ENCODE measurements around the gene MAGI1. TPM values are rescaled to one million over a fixed set of nuclear protein-coding genes. Genes with fewer than 3 reads are reported as not detected.

MAGI1 gene
- total and polyA plus RNA-seq, 4 donors, result 5.0 to 69.2 (median 28.5) TPM

- no peaks in the 10 kb centered on the region for H3K9me3 ChIP-seq (ENCODE audit: control insufficient read depth, low read length)
- no peak for DNase-seq
- H3K4me3 ChIP-seq (ENCODE audit: low read length in 2 of 2), result no peak overlapping the region
- no peak overlapping the region for H3K27ac ChIP-seq (ENCODE audit: low read depth in 1 of 2, low read length in 2 of 2)
- no peaks in the 10 kb centered on the region for H3K4me1 ChIP-seq (ENCODE audit: control insufficient read depth in 1 of 2, insufficient read depth in 2 of 2, low read length in 2 of 2)
- no peak for ATAC-seq (ENCODE audit: low FRiP score)
- H3K27me3 ChIP-seq (ENCODE audit: control insufficient read depth in 1 of 2, insufficient read depth in 2 of 2, low read length in 1 of 2), result no peaks in the 10 kb centered on the region
- intact Hi-C loops (cut with DNase I), result no loop called here
- peaks cover 0 to 1% of the 10 kb centered on the region in 2 donors for H3K36me3 ChIP-seq (ENCODE audit: control insufficient read depth in 1 of 2, insufficient read depth in 2 of 2, low read length in 1 of 2)
- WGBS, 2 donors, result 87 to 88% methylated on average over 3 of the region's 3 CpGs
Measured at GRCh38 chr3:65422154-65422553, 616.6 kb downstream of the MAGI1 start.

- no peaks in the 10 kb centered on the region for H3K27me3 ChIP-seq (ENCODE audit: control insufficient read depth in 1 of 2, insufficient read depth in 2 of 2, low read length in 1 of 2)
- no peak overlapping the region for H3K4me3 ChIP-seq (ENCODE audit: low read length in 2 of 2)
- intact Hi-C loops (cut with DNase I), result no loop called here
- no peak for ATAC-seq (ENCODE audit: low FRiP score)
- no peaks in the 10 kb centered on the region for H3K36me3 ChIP-seq (ENCODE audit: control insufficient read depth in 1 of 2, insufficient read depth in 2 of 2, low read length in 1 of 2)
- WGBS, 2 donors, result 97 to 100% methylated on average over 2 of the region's 2 CpGs
- H3K27ac ChIP-seq (ENCODE audit: low read depth in 1 of 2, low read length in 2 of 2), result no peak overlapping the region
- H3K9me3 ChIP-seq (ENCODE audit: control insufficient read depth, low read length), result no peaks in the 10 kb centered on the region
- DNase-seq, result no peak
- H3K4me1 ChIP-seq (ENCODE audit: control insufficient read depth in 1 of 2, insufficient read depth in 2 of 2, low read length in 2 of 2), result no peaks in the 10 kb centered on the region
Measured at GRCh38 chr3:65419233-65419632, 619.5 kb downstream of the MAGI1 start.

GRCh38 chr3:65413891-65414290, 624.8 kb downstream of the MAGI1 start:
- ATAC-seq (ENCODE audit: low FRiP score) (no peak), DNase-seq (no peak)
- Histone ChIP-seq H3K27me3 (ENCODE audit: control insufficient read depth in 1 of 2, insufficient read depth in 2 of 2, low read length in 1 of 2) (no peaks in the 10 kb centered on the region), H3K4me1 (ENCODE audit: control insufficient read depth in 1 of 2, insufficient read depth in 2 of 2, low read length in 2 of 2) (peaks cover 6% of the 10 kb centered on the region in 2 donors), H3K4me3 (ENCODE audit: low read length in 2 of 2) (no peak overlapping the region), H3K27ac (ENCODE audit: low read depth in 1 of 2, low read length in 2 of 2) (no peak overlapping the region), H3K9me3 (ENCODE audit: control insufficient read depth, low read length) (no peaks in the 10 kb centered on the region), H3K36me3 (ENCODE audit: control insufficient read depth in 1 of 2, insufficient read depth in 2 of 2, low read length in 1 of 2) (peaks cover 0 to 2% of the 10 kb centered on the region in 2 donors)
- intact Hi-C loops (cut with DNase I), result no loop called here
- 90 to 92% methylated on average over 3 of the region's 3 CpGs for WGBS, 2 donors

- Histone ChIP-seq H3K36me3 (ENCODE audit: control insufficient read depth in 1 of 2, insufficient read depth in 2 of 2, low read length in 1 of 2) (peaks cover 0 to 5% of the 10 kb centered on the region in 2 donors), H3K4me1 (ENCODE audit: control insufficient read depth in 1 of 2, insufficient read depth in 2 of 2, low read length in 2 of 2) (peaks cover 6% of the 10 kb centered on the region in 2 donors), H3K27me3 (ENCODE audit: control insufficient read depth in 1 of 2, insufficient read depth in 2 of 2, low read length in 1 of 2) (no peaks in the 10 kb centered on the region), H3K9me3 (ENCODE audit: control insufficient read depth, low read length) (no peaks in the 10 kb centered on the region), H3K4me3 (ENCODE audit: low read length in 2 of 2) (no peak overlapping the region), H3K27ac (ENCODE audit: low read depth in 1 of 2, low read length in 2 of 2) (no peak overlapping the region)
- DNase-seq (no peak), ATAC-seq (ENCODE audit: low FRiP score) (no peak)
- 37 to 43% methylated on average over 2 of the region's 2 CpGs for WGBS, 2 donors
- intact Hi-C loops (cut with DNase I), result no loop called here
Measured at GRCh38 chr3:65412588-65412987, 626.1 kb downstream of the MAGI1 start.

- H3K36me3 ChIP-seq (ENCODE audit: control insufficient read depth in 1 of 2, insufficient read depth in 2 of 2, low read length in 1 of 2), result peaks cover 0 to 5% of the 10 kb centered on the region in 2 donors
- no peak for ATAC-seq (ENCODE audit: low FRiP score)
Measured at GRCh38 chr3:65411367-65411766, 627.4 kb downstream of the MAGI1 start.

GRCh38 chr3:65409176-65409569, 629.5 kb downstream of the MAGI1 start:
- peaks cover 0 to 5% of the 10 kb centered on the region in 2 donors for H3K36me3 ChIP-seq (ENCODE audit: control insufficient read depth in 1 of 2, insufficient read depth in 2 of 2, low read length in 1 of 2)
- no peak overlapping the region for H3K4me3 ChIP-seq (ENCODE audit: low read length in 2 of 2)
- H3K4me1 ChIP-seq (ENCODE audit: control insufficient read depth in 1 of 2, insufficient read depth in 2 of 2, low read length in 2 of 2), result peaks cover 6% of the 10 kb centered on the region in 2 donors
- intact Hi-C loops (cut with DNase I), result no loop called here
- 34 to 44% methylated on average over 3 of the region's 3 CpGs for whole genome bisulfite sequencing, 2 donors
- DNase-seq (no peak), ATAC-seq (ENCODE audit: low FRiP score) (no peak)
- H3K27me3 ChIP-seq (ENCODE audit: control insufficient read depth in 1 of 2, insufficient read depth in 2 of 2, low read length in 1 of 2), result no peaks in the 10 kb centered on the region
- H3K27ac ChIP-seq (ENCODE audit: low read depth in 1 of 2, low read length in 2 of 2), result no peak overlapping the region
- H3K9me3 ChIP-seq (ENCODE audit: control insufficient read depth, low read length), result no peaks in the 10 kb centered on the region

More at GRCh38 chr3:65411367-65411766, 627.4 kb downstream of the MAGI1 start:
- no peak for DNase-seq
- Histone ChIP-seq H3K4me3 (ENCODE audit: low read length in 2 of 2) (no peak overlapping the region), H3K27ac (ENCODE audit: low read depth in 1 of 2, low read length in 2 of 2) (no peak overlapping the region), H3K9me3 (ENCODE audit: control insufficient read depth, low read length) (no peaks in the 10 kb centered on the region), H3K27me3 (ENCODE audit: control insufficient read depth in 1 of 2, insufficient read depth in 2 of 2, low read length in 1 of 2) (no peaks in the 10 kb centered on the region), H3K4me1 (ENCODE audit: control insufficient read depth in 1 of 2, insufficient read depth in 2 of 2, low read length in 2 of 2) (peaks cover 6% of the 10 kb centered on the region in 2 donors)
- WGBS, 2 donors, result 8 to 10% methylated on average over 3 of the region's 3 CpGs
- intact Hi-C loops (cut with DNase I), result no loop called here

- Histone ChIP-seq H3K27me3 (ENCODE audit: control insufficient read depth in 1 of 2, insufficient read depth in 2 of 2, low read length in 1 of 2) (no peaks in the 10 kb centered on the region), H3K27ac (ENCODE audit: low read depth in 1 of 2, low read length in 2 of 2) (no peak overlapping the region), H3K36me3 (ENCODE audit: control insufficient read depth in 1 of 2, insufficient read depth in 2 of 2, low read length in 1 of 2) (peaks cover 0 to 5% of the 10 kb centered on the region in 2 donors), H3K4me3 (ENCODE audit: low read length in 2 of 2) (no peak overlapping the region), H3K9me3 (ENCODE audit: control insufficient read depth, low read length) (no peaks in the 10 kb centered on the region), H3K4me1 (ENCODE audit: control insufficient read depth in 1 of 2, insufficient read depth in 2 of 2, low read length in 2 of 2) (peaks cover 6% of the 10 kb centered on the region in 2 donors)
- intact Hi-C loops (cut with DNase I), result no loop called here
- WGBS, 2 donors, result 90 to 93% methylated on average over 6 of the region's 6 CpGs
- no peak for DNase-seq
- ATAC-seq (ENCODE audit: low FRiP score), result no peak
Measured at GRCh38 chr3:65408531-65409175, 630.1 kb downstream of the MAGI1 start.

- ATAC-seq (ENCODE audit: low FRiP score), result no peak
Measured at GRCh38 chr3:65406470-65406869, 632.2 kb downstream of the MAGI1 start.

GRCh38 chr3:65402597-65402996, 636.1 kb downstream of the MAGI1 start:
- ATAC-seq (ENCODE audit: low FRiP score) (no peak), DNase-seq (peak; percentile 71 to 82)
- intact Hi-C loops (cut with DNase I), result no loop called here
- H3K4me3 ChIP-seq (ENCODE audit: low read length in 2 of 2), result no peak overlapping the region
- H3K9me3 ChIP-seq (ENCODE audit: control insufficient read depth, low read length), result no peaks in the 10 kb centered on the region
- no peak overlapping the region for H3K27ac ChIP-seq (ENCODE audit: low read depth in 1 of 2, low read length in 2 of 2)
- H3K4me1 ChIP-seq (ENCODE audit: control insufficient read depth in 1 of 2, insufficient read depth in 2 of 2, low read length in 2 of 2), result peaks cover 0 to 2% of the 10 kb centered on the region in 2 donors
- 48 to 50% methylated on average over 7 of the region's 7 CpGs for WGBS, 2 donors
- H3K36me3 ChIP-seq (ENCODE audit: control insufficient read depth in 1 of 2, insufficient read depth in 2 of 2, low read length in 1 of 2), result no peaks in the 10 kb centered on the region
- no peaks in the 10 kb centered on the region for H3K27me3 ChIP-seq (ENCODE audit: control insufficient read depth in 1 of 2, insufficient read depth in 2 of 2, low read length in 1 of 2)

More at GRCh38 chr3:65406470-65406869, 632.2 kb downstream of the MAGI1 start:
- peaks cover 0 to 3% of the 10 kb centered on the region in 2 donors for H3K36me3 ChIP-seq (ENCODE audit: control insufficient read depth in 1 of 2, insufficient read depth in 2 of 2, low read length in 1 of 2)
- H3K4me1 ChIP-seq (ENCODE audit: control insufficient read depth in 1 of 2, insufficient read depth in 2 of 2, low read length in 2 of 2), result peaks cover 2% of the 10 kb centered on the region in 2 donors
- no peak overlapping the region for H3K4me3 ChIP-seq (ENCODE audit: low read length in 2 of 2)
- no peaks in the 10 kb centered on the region for H3K9me3 ChIP-seq (ENCODE audit: control insufficient read depth, low read length)
- intact Hi-C loops (cut with DNase I), result no loop called here
- no peak for DNase-seq
- H3K27me3 ChIP-seq (ENCODE audit: control insufficient read depth in 1 of 2, insufficient read depth in 2 of 2, low read length in 1 of 2), result no peaks in the 10 kb centered on the region
- 94 to 96% methylated on average over 4 of the region's 4 CpGs for WGBS, 2 donors
- no peak overlapping the region for H3K27ac ChIP-seq (ENCODE audit: low read depth in 1 of 2, low read length in 2 of 2)
